WTC11 (cell line): ENCODE data around the gene ACIN1. TPM values are rescaled to one million over a fixed set of nuclear protein-coding genes. Genes with fewer than 3 reads are reported as not detected.
A peak's percentile ranks its signal among the peaks of the same experiment; 100 is the strongest.

Experiments
- ATAC-seq: fragments of 200-7000 bp; cut with Tn5 transposase; 2 replicates; pipeline ENCODE4 v1.10.0; 2021; ENCODE audit warnings: mild to moderate bottlenecking, moderate library complexity
- CTCF ChIA-PET: fragments of 300-600 bp; sonication (Branson Sonifier 250); formaldehyde crosslinking; loops from one replicate; lab custom pipeline; 2021; ENCODE audit warnings: antibody characterized with exemption; lab: Charles Lee
- POLR2A ChIA-PET: fragments of 350-600 bp; sonication (Branson Sonifier 250); formaldehyde crosslinking; loops from one replicate; lab custom pipeline; 2021; ENCODE audit warnings: antibody characterized with exemption; lab: Charles Lee
- DNase-seq: peaks from one replicate; pipeline ENCODE4 v3.0.0; 2021; ENCODE audit warnings: low spot score
- H3K27ac Mint-ChIP-seq: 2 replicates; pipeline ENCODE4 v1.8.0; 2021; ENCODE audit warnings: mixed read lengths
- H3K27me3 Mint-ChIP-seq: 2 replicates; pipeline ENCODE4 v1.8.0; 2021; ENCODE audit warnings: low read depth, mild to moderate bottlenecking, moderate library complexity, mixed read lengths
- H3K36me3 Mint-ChIP-seq: 2 replicates; pipeline ENCODE4 v1.8.0; 2021; ENCODE audit warnings: mixed read lengths
- H3K4me1 Mint-ChIP-seq: 2 replicates; pipeline ENCODE4 v1.8.0; 2022; ENCODE audit warnings: mixed read lengths
- H3K4me3 Mint-ChIP-seq: 2 replicates; pipeline ENCODE4 v1.8.0; 2021; ENCODE audit warnings: mild to moderate bottlenecking, moderate library complexity, mixed read lengths
- H3K9me3 Mint-ChIP-seq: 2 replicates; pipeline ENCODE4 v1.8.0; 2021; ENCODE audit warnings: mixed read lengths
- ATF1 ChIP-seq: sonication (generic); formaldehyde crosslinking; IDR thresholded peaks from 2 replicates; pipeline ENCODE4 v1.8.1; 2023; ENCODE audit warnings: mild to moderate bottlenecking, moderate library complexity, missing genetic modification reagents
- CBFB ChIP-seq: sonication (generic); formaldehyde crosslinking; IDR thresholded peaks from 2 replicates; pipeline ENCODE4 v1.8.1; 2022; ENCODE audit warnings: mild to moderate bottlenecking, low read depth, missing genetic modification reagents
- EMX1 ChIP-seq: fragments of 250-450 bp; sonication (Bioruptor Pico); IDR thresholded peaks from 2 replicates; pipeline ENCODE4 v1.8.0; 2021; ENCODE audit warnings: mild to moderate bottlenecking
- ESRRA ChIP-seq: sonication (generic); formaldehyde crosslinking; IDR thresholded peaks from 2 replicates; pipeline ENCODE4 v1.8.1; 2022; ENCODE audit warnings: mild to moderate bottlenecking, missing genetic modification reagents, borderline replicate concordance
- ETV6 ChIP-seq: sonication (generic); formaldehyde crosslinking; IDR thresholded peaks from 2 replicates; pipeline ENCODE4 v1.8.1; 2022; ENCODE audit warnings: mild to moderate bottlenecking, missing genetic modification reagents
- GABPB1 ChIP-seq: sonication (generic); formaldehyde crosslinking; IDR thresholded peaks from 2 replicates; pipeline ENCODE4 v1.8.1; 2023; ENCODE audit warnings: mild to moderate bottlenecking, missing genetic modification reagents
- GTF2I ChIP-seq: fragments of 250-450 bp; sonication (Bioruptor Pico); conservative IDR thresholded peaks from 2 replicates; pipeline ENCODE4 v1.4.0; 2021; ENCODE audit warnings: mild to moderate bottlenecking
- HMGA2 ChIP-seq: fragments of 250-450 bp; sonication (Bioruptor Pico); IDR thresholded peaks from 2 replicates; pipeline ENCODE4 v1.4.0; 2021; ENCODE audit warnings: mild to moderate bottlenecking, moderate library complexity
- KAT7 ChIP-seq: sonication (generic); formaldehyde crosslinking; IDR thresholded peaks from 2 replicates; pipeline ENCODE4 v1.8.1; 2023; ENCODE audit warnings: missing genetic modification reagents, mild to moderate bottlenecking, borderline replicate concordance
- NFATC4 ChIP-seq: fragments of 250-450 bp; sonication (Bioruptor Pico); IDR thresholded peaks from 2 replicates; pipeline ENCODE4 v1.9.0; 2021; ENCODE audit warnings: mild to moderate bottlenecking
- NFE2L1 ChIP-seq: sonication (generic); formaldehyde crosslinking; IDR thresholded peaks from 2 replicates; pipeline ENCODE4 v1.8.1; 2023; ENCODE audit warnings: missing genetic modification reagents
- NFYB ChIP-seq: sonication (generic); formaldehyde crosslinking; conservative IDR thresholded peaks from 2 replicates; pipeline ENCODE4 v1.8.0; 2022; ENCODE audit warnings: low read depth, missing genetic modification reagents
- NR1H2 ChIP-seq: sonication (generic); formaldehyde crosslinking; IDR thresholded peaks from 2 replicates; pipeline ENCODE4 v1.9.0; 2021; ENCODE audit warnings: mild to moderate bottlenecking, moderate library complexity, missing genetic modification reagents
- SMAD3 ChIP-seq: sonication (generic); formaldehyde crosslinking; IDR thresholded peaks from 2 replicates; pipeline ENCODE4 v1.8.0; 2022; ENCODE audit warnings: missing genetic modification reagents, mild to moderate bottlenecking, borderline replicate concordance
- ZNF121 ChIP-seq: sonication (generic); formaldehyde crosslinking; IDR thresholded peaks from 2 replicates; pipeline ENCODE4 v1.8.0; 2023; ENCODE audit warnings: missing genetic modification reagents
- ZNF232 ChIP-seq: sonication (generic); formaldehyde crosslinking; IDR thresholded peaks from 2 replicates; pipeline ENCODE4 v1.8.0; 2022; ENCODE audit warnings: mild to moderate bottlenecking, missing genetic modification reagents
- total RNA-seq: library from RNA; stranded (reverse); gene quantifications from 3 replicates; pipeline ENCODE4 v1.2.3, GENCODE V29; 2021
- TF ChIP-seq, protein P1 (sequence below): sonication (generic); formaldehyde crosslinking; IDR thresholded peaks from 2 replicates; pipeline ENCODE4 v1.8.1; 2023; ENCODE audit warnings: mild to moderate bottlenecking, missing genetic modification reagents, moderate library complexity
- TF ChIP-seq, protein P2 (sequence below): fragments of 200-600 bp; IDR thresholded peaks from 2 replicates; pipeline ENCODE4 v1.8.0; 2022; ENCODE audit warnings: antibody characterized with exemption
- TF ChIP-seq, protein P3 (sequence below): sonication (generic); formaldehyde crosslinking; IDR thresholded peaks from 2 replicates; pipeline ENCODE4 v1.8.1; 2023; ENCODE audit warnings: mild to moderate bottlenecking, missing genetic modification reagents, moderate library complexity
- TF ChIP-seq, protein P4 (sequence below): sonication (generic); formaldehyde crosslinking; IDR thresholded peaks from 2 replicates; pipeline ENCODE4 v1.8.0; 2022; ENCODE audit warnings: mild to moderate bottlenecking, missing genetic modification reagents

The ACIN1 gene
- total RNA-seq, 1 experiment from 2014 or later = 229 TPM

DNA sequence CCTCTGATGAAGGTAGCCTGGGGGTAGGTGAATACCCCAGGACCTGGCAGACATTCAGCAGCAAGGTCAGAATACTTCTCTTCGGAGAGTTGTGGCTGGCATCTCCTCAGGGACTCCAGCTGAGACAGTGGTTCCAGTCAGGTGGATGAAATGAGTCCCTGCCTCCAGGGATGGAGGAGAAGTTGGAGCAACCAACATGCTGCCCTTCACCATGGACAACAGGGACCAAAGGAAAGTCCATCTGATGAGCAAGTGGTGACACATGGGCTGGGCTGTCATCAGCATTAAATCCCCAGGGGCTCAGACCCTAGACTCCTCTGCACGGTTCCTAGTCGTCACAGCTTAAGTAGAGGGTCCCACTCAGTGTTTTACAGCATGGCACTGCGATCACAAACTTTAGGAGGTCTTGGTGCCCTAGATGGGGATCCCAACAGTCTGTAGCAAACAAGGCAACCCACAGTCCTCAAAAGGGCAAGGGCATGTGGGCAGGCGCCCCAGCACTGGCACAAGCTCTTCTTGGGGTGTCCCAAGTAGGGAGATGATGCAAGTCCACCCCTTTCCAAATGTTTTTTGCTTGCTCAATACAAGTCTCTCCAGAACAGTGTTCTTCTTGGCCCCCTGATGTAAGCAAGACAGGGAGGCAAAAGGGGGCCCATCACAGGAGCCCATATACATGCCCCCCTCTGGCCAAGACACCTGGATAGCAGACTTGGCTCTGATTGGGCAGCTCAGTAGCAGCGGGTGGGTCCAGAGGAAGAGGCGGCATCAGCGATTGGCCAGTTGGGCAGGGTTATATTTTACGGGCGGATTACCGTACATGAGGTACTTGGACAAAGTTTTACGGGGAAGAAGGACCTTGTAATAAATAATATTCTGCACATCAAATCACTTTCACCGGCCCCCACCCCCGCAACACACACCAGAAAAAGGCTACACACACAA, 26.8 kb downstream of the ACIN1 start:
- DNase-seq (no peak), ATAC-seq (no peak)
- Mint-ChIP-seq H3K9me3 (no peaks in the 10 kb centered on the region), H3K4me1 (peaks cover 38% of the 10 kb centered on the region), H3K27ac (peak overlapping the region; percentile 71; the same call in 1 of the 2 replicates), H3K27me3 (no peaks in the 10 kb centered on the region), H3K36me3 (peaks cover 75% of the 10 kb centered on the region), H3K4me3 (peak overlapping the region; percentile 48)
- TF ChIP-seq EMX1 = no peak
- no peak for TF ChIP-seq ATF1
- TF ChIP-seq GTF2I (CRISPR knock-in tag) = no peak
- TF ChIP-seq NR1H2 (CRISPR knock-in tag) = no peak
- no peak for TF ChIP-seq ESRRA (CRISPR knock-in tag)
- TF ChIP-seq SMAD3 (CRISPR knock-in tag) = no peak
- TF ChIP-seq HMGA2 (CRISPR knock-in tag) = no peak
- TF ChIP-seq NFATC4 = no peak
- TF ChIP-seq, protein P1, sequence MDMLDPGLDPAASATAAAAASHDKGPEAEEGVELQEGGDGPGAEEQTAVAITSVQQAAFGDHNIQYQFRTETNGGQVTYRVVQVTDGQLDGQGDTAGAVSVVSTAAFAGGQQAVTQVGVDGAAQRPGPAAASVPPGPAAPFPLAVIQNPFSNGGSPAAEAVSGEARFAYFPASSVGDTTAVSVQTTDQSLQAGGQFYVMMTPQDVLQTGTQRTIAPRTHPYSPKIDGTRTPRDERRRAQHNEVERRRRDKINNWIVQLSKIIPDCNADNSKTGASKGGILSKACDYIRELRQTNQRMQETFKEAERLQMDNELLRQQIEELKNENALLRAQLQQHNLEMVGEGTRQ (CRISPR knock-in tag) = no peak
- no peak for TF ChIP-seq NFE2L1 (CRISPR knock-in tag)
- TF ChIP-seq, protein P2, sequence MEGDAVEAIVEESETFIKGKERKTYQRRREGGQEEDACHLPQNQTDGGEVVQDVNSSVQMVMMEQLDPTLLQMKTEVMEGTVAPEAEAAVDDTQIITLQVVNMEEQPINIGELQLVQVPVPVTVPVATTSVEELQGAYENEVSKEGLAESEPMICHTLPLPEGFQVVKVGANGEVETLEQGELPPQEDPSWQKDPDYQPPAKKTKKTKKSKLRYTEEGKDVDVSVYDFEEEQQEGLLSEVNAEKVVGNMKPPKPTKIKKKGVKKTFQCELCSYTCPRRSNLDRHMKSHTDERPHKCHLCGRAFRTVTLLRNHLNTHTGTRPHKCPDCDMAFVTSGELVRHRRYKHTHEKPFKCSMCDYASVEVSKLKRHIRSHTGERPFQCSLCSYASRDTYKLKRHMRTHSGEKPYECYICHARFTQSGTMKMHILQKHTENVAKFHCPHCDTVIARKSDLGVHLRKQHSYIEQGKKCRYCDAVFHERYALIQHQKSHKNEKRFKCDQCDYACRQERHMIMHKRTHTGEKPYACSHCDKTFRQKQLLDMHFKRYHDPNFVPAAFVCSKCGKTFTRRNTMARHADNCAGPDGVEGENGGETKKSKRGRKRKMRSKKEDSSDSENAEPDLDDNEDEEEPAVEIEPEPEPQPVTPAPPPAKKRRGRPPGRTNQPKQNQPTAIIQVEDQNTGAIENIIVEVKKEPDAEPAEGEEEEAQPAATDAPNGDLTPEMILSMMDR = no peak
- no peak for TF ChIP-seq CBFB (CRISPR knock-in tag)
- TF ChIP-seq ZNF232 (CRISPR knock-in tag) = no peak
- TF ChIP-seq ETV6 (CRISPR knock-in tag) = no peak
- no peak for TF ChIP-seq GABPB1 (CRISPR knock-in tag)
- TF ChIP-seq NFYB = no peak
- TF ChIP-seq, protein P3, sequence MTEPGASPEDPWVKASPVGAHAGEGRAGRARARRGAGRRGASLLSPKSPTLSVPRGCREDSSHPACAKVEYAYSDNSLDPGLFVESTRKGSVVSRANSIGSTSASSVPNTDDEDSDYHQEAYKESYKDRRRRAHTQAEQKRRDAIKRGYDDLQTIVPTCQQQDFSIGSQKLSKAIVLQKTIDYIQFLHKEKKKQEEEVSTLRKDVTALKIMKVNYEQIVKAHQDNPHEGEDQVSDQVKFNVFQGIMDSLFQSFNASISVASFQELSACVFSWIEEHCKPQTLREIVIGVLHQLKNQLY (CRISPR knock-in tag) = no peak
- TF ChIP-seq, protein P4, sequence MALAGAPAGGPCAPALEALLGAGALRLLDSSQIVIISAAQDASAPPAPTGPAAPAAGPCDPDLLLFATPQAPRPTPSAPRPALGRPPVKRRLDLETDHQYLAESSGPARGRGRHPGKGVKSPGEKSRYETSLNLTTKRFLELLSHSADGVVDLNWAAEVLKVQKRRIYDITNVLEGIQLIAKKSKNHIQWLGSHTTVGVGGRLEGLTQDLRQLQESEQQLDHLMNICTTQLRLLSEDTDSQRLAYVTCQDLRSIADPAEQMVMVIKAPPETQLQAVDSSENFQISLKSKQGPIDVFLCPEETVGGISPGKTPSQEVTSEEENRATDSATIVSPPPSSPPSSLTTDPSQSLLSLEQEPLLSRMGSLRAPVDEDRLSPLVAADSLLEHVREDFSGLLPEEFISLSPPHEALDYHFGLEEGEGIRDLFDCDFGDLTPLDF (CRISPR knock-in tag) = no peak
- CTCF ChIA-PET = interaction anchor here (0.5 to 2.2 kb wide), 91 partner anchors 10 to 1352 kb away, joined by 3 to 160 read pairs (median 6); partner anchors contain the start of genes ACIN1, AJUBA, BCL2L2 and C14orf119
- POLR2A ChIA-PET = interaction anchor here (0.6 to 2.0 kb wide), 6 partner anchors 9 to 122 kb away, joined by 3 to 12 read pairs (median 4); partner anchors contain the start of genes ACIN1 and C14orf119

DNA sequence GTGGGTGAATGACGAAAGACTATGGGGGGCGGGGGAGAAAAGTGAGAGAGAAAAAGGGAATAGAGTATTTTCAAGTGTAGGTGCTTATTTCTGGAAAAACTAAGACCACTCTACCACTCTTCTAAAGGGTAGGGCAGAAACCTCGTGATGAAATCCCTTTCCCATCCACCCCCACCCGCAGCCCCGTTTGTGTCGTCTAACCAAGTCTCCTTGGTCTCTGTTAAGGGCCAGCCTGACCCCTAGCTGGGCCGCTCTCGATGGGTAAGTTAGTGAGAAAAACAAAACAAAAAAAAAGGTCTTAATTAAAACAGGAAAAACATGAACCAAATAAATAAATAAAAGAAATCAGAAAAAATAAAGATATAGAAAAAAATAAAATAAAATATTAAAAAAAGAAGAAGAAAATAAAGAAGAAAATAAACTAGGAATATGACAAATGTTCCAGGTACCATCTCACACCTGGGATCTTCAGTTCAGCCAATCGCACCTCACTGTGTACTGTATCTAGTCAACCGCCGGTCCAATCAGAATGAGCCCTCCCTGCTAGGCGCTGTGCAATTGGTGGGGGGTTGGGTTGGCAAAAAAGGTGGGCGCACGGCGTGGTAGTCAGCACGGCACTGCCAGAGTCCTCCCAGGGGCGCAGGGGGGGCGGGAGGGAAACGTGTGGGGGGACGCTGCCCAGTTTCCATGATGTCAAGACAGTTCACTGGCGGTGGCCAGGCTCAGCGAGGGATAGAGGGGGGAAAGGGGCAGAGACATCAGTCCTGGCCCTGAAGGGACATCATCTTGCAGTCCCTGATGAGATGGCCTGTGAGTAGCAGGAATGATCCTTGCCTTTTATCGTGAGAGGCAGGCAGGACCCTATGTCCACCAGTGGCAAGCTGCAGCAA, 27.8 kb downstream of the ACIN1 start:
- Mint-ChIP-seq H3K36me3 (peaks cover 76% of the 10 kb centered on the region), H3K27ac (no peak overlapping the region), H3K27me3 (no peaks in the 10 kb centered on the region), H3K4me1 (peaks cover 28% of the 10 kb centered on the region)
- TF ChIP-seq ZNF121 (CRISPR knock-in tag) (no peak), HMGA2 (CRISPR knock-in tag) (peak; percentile 98), KAT7 (CRISPR knock-in tag) (no peak)
- TF ChIP-seq, all 79 proteins: peak for 1
- Mint-ChIP-seq H3K4me3 (no peak overlapping the region), H3K9me3 (no peaks in the 10 kb centered on the region)
- ChIA-PET POLR2A (interaction anchor here (2.0 kb wide), 1 partner anchor 8 kb away, joined by 12 read pairs; no protein-coding TSS in a partner anchor), CTCF (interaction anchor here (2.1 to 2.2 kb wide), 2 partner anchors 10 to 213 kb away, joined by 11 to 160 read pairs; partner anchors contain the start of gene CDH24)
- ATAC-seq (no peak), DNase-seq (no peak)
